Nephron (organoid): ENCODE measurements around the gene ELMO1.

Experiments used
- H3K27ac Mint-ChIP-seq, 3 experiments: 2 replicates each; pipeline ENCODE4 v1.8.0; 2020; ENCODE audit warnings: mixed read lengths in 3 of 3, mild to moderate bottlenecking in 2 of 3, moderate library complexity in 1 of 3
- H3K27me3 Mint-ChIP-seq: 2 replicates; pipeline ENCODE4 v1.8.0; 2021; ENCODE audit warnings: low read depth, mild to moderate bottlenecking, moderate library complexity, mixed read lengths
- H3K36me3 Mint-ChIP-seq: 2 replicates; pipeline ENCODE4 v1.8.0; 2020; ENCODE audit warnings: low read depth, mixed read lengths
- H3K4me1 Mint-ChIP-seq: 2 replicates; pipeline ENCODE4 v1.8.0; 2020; ENCODE audit warnings: mixed read lengths
- H3K4me3 Mint-ChIP-seq, 3 experiments: 2 replicates each; pipeline ENCODE4 v1.8.0; 2020; ENCODE audit warnings: mild to moderate bottlenecking in 3 of 3, mixed read lengths in 3 of 3, moderate library complexity in 2 of 3
- H3K9me3 Mint-ChIP-seq: 2 replicates; pipeline ENCODE4 v1.8.0; 2020; ENCODE audit warnings: mixed read lengths
- CTCF ChIP-seq, 3 experiments: fragments of 200-600 bp; sonication (generic); IDR thresholded peaks; one replicate each; pipeline ENCODE4 v1.5.0; 2021; ENCODE audit warnings: antibody characterized with exemption in 3 of 3; ENCODE audit not compliant: unreplicated experiment in 3 of 3

ELMO1 gene

GRCh38 chr7:37191797-37192196, 256.9 kb downstream of the ELMO1 start:
- TF ChIP-seq CTCF (IDR thresholded peaks at IDR 0.05; ENCODE audit: unreplicated experiment in 3 of 3): no peak
- Mint-ChIP-seq H3K27me3 (no peaks in the 10 kb centered on the region), H3K4me3 (no peak overlapping the region), H3K36me3 (no peaks in the 10 kb centered on the region), H3K27ac (no peak overlapping the region), H3K9me3 (no peaks in the 10 kb centered on the region), H3K4me1 (peaks cover 13% of the 10 kb centered on the region)

- no peak for TF ChIP-seq CTCF (IDR thresholded peaks at IDR 0.05; ENCODE audit: unreplicated experiment in 3 of 3)
- Mint-ChIP-seq H3K9me3 (no peaks in the 10 kb centered on the region), H3K36me3 (no peaks in the 10 kb centered on the region), H3K27ac (no peak overlapping the region), H3K4me1 (no peaks in the 10 kb centered on the region), H3K4me3 (no peak overlapping the region), H3K27me3 (no peaks in the 10 kb centered on the region)
These were observed 261.5 kb downstream of the ELMO1 start for GRCh38 chr7:37187179-37187578.

- no peaks in the 10 kb centered on the region for H3K27me3 Mint-ChIP-seq
- no peak overlapping the region for H3K4me3 Mint-ChIP-seq
- TF ChIP-seq CTCF (IDR thresholded peaks at IDR 0.05; ENCODE audit: unreplicated experiment in 3 of 3): no peak
- H3K36me3 Mint-ChIP-seq: no peaks in the 10 kb centered on the region
- no peak overlapping the region for H3K27ac Mint-ChIP-seq
- no peaks in the 10 kb centered on the region for H3K9me3 Mint-ChIP-seq
- no peaks in the 10 kb centered on the region for H3K4me1 Mint-ChIP-seq
These were observed 261.9 kb downstream of the ELMO1 start for GRCh38 chr7:37186753-37187152.

- H3K4me3 Mint-ChIP-seq: no peak overlapping the region
- no peaks in the 10 kb centered on the region for H3K4me1 Mint-ChIP-seq
- no peaks in the 10 kb centered on the region for H3K9me3 Mint-ChIP-seq
- TF ChIP-seq CTCF (IDR thresholded peaks at IDR 0.05; ENCODE audit: unreplicated experiment in 3 of 3): no peak
- no peaks in the 10 kb centered on the region for H3K27me3 Mint-ChIP-seq
- no peak overlapping the region for H3K27ac Mint-ChIP-seq
- H3K36me3 Mint-ChIP-seq: no peaks in the 10 kb centered on the region
These were observed 267.1 kb downstream of the ELMO1 start for GRCh38 chr7:37181550-37181932.

GRCh38 chr7:37180828-37181549, 267.7 kb downstream of the ELMO1 start:
- Mint-ChIP-seq H3K9me3 (no peaks in the 10 kb centered on the region), H3K4me3 (no peak overlapping the region), H3K36me3 (no peaks in the 10 kb centered on the region), H3K4me1 (no peaks in the 10 kb centered on the region), H3K27ac (no peak overlapping the region), H3K27me3 (no peaks in the 10 kb centered on the region)
- no peak for TF ChIP-seq CTCF (IDR thresholded peaks at IDR 0.05; ENCODE audit: unreplicated experiment in 3 of 3)

- H3K4me3 Mint-ChIP-seq: no peak overlapping the region
- no peak overlapping the region for H3K27ac Mint-ChIP-seq
- H3K9me3 Mint-ChIP-seq: no peaks in the 10 kb centered on the region
- H3K27me3 Mint-ChIP-seq: no peaks in the 10 kb centered on the region
- H3K4me1 Mint-ChIP-seq: no peaks in the 10 kb centered on the region
- no peaks in the 10 kb centered on the region for H3K36me3 Mint-ChIP-seq
- TF ChIP-seq CTCF (IDR thresholded peaks at IDR 0.05; ENCODE audit: unreplicated experiment in 3 of 3): no peak
These were observed 272.6 kb downstream of the ELMO1 start for GRCh38 chr7:37176079-37176478.
